SK-N-SH (cell line): ENCODE results near the gene KNOP1.

Experiments
- CTCF ChIP-seq: fragments of 200-600 bp; sonication (generic); IDR thresholded peaks from 2 replicates; pipeline ENCODE4 v1.6.1; 2017; ENCODE audit warnings: antibody characterized with exemption, mild to moderate bottlenecking, moderate library complexity
- EP300 ChIP-seq, 2 experiments: IDR thresholded peaks; 2 replicates each; pipeline versions ENCODE4 v1.4.0 to v1.6.1; 2012; ENCODE audit warnings: borderline replicate concordance in 1 of 2, low read depth in 1 of 2, low read length in 1 of 2
- GABPA ChIP-seq: IDR thresholded peaks from 2 replicates; pipeline ENCODE4 v1.4.0; 2012; ENCODE audit warnings: low read depth, mild to moderate bottlenecking
- MAX ChIP-seq: IDR thresholded peaks from 2 replicates; pipeline ENCODE4 v1.4.0; 2012; ENCODE audit warnings: low read depth
- MXI1 ChIP-seq: IDR thresholded peaks from 2 replicates; pipeline ENCODE4 v1.6.1; 2012; ENCODE audit warnings: mild to moderate bottlenecking, low read depth, low read length, improper control_type of control experiment
- POLR2AphosphoS5 ChIP-seq: IDR thresholded peaks from 2 replicates; pipeline ENCODE4 v1.6.1; 2012; ENCODE audit warnings: low read depth, low read length
- RAD21 ChIP-seq: IDR thresholded peaks from 2 replicates; pipeline ENCODE4 v1.6.1; 2012; ENCODE audit warnings: mild to moderate bottlenecking, low read length
- REST ChIP-seq: IDR thresholded peaks from 2 replicates; pipeline ENCODE4 v1.6.1; 2012; ENCODE audit warnings: mild to moderate bottlenecking, low read depth, low read length, moderate library complexity
- TF ChIP-seq, protein P1 (sequence below): IDR thresholded peaks from 2 replicates; pipeline ENCODE4 v1.4.0; 2012; ENCODE audit warnings: low read depth, borderline replicate concordance

DNA sequence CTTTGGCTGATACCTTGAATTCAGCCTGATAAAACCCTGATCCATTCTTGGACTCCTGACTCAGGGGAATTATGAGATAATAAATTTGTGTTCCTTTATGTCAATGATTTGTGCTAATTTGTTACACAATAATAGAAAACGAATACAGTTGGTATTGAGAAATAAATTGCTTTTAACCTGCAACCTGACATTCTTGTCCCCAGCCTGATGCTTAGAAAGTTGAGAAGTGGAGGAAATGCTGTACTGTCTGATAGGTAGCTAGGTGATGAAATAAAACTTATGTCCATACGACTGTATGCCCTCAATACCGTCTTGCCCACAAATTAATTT, 10.6 kb upstream of the KNOP1 start:
- TF ChIP-seq CTCF: no peak
- TF ChIP-seq POLR2AphosphoS5: no peak
- TF ChIP-seq MXI1: no peak
- TF ChIP-seq, protein P1, sequence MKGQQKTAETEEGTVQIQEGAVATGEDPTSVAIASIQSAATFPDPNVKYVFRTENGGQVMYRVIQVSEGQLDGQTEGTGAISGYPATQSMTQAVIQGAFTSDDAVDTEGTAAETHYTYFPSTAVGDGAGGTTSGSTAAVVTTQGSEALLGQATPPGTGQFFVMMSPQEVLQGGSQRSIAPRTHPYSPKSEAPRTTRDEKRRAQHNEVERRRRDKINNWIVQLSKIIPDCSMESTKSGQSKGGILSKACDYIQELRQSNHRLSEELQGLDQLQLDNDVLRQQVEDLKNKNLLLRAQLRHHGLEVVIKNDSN: no peak
- no peak for TF ChIP-seq MAX
- no peak for TF ChIP-seq EP300 (IDR thresholded peaks at IDR 0.05; ENCODE audit: borderline replicate concordance in 1 of 2, low read depth in 1 of 2, low read length in 1 of 2)
- no peak for TF ChIP-seq REST
- TF ChIP-seq RAD21: no peak
- no peak for TF ChIP-seq GABPA
